ENCODE results near the gene SMIM20. TPM values are rescaled to one million over a fixed set of nuclear protein-coding genes. Genes with fewer than 3 reads are reported as not detected.

The SMIM20 gene
- total RNA-seq, 4 donors from 2014 or later = 26.5 to 44.2 (median 34.8) TPM

GRCh38 chr4:25929298-25929686 lies 15.3 kb downstream of the SMIM20 start:
- ATAC-seq = no peak
- Histone ChIP-seq H3K27me3 (no peaks in the 10 kb centered on the region), H3K4me3 (no peak overlapping the region), H3K36me3 (no peaks in the 10 kb centered on the region), H3K9me3 (no peaks in the 10 kb centered on the region), H3K4me1 (peaks cover 0 to 18% (median 0%) of the 10 kb centered on the region in 3 donors), H3K27ac (peak overlapping the region in 2 of 4 donors; percentile 6 to 60)
- TF ChIP-seq EP300 (IDR thresholded peaks at IDR 0.05) (no peak), POLR2A (IDR thresholded peaks at IDR 0.05) (no peak), POLR2AphosphoS5 (IDR thresholded peaks at IDR 0.05) (no peak), CTCF (IDR thresholded peaks at IDR 0.05) (no peak)
- WGBS, 2 donors (ENCODE audit: low coverage in 1 of 2) = 73 to 86% methylated on average over 6 to 7 of the region's 7 CpGs

GRCh38 chr4:25930731-25931354 lies 16.8 kb downstream of the SMIM20 start:
- Histone ChIP-seq H3K27ac (no peak overlapping the region), H3K27me3 (no peaks in the 10 kb centered on the region), H3K9me3 (no peaks in the 10 kb centered on the region), H3K4me1 (peaks cover 0 to 18% (median 0%) of the 10 kb centered on the region in 3 donors), H3K36me3 (no peaks in the 10 kb centered on the region), H3K4me3 (no peak overlapping the region)
- 63 to 79% methylated on average over 4 to 6 of the region's 6 CpGs for WGBS, 2 donors (ENCODE audit: low coverage in 1 of 2)
- ATAC-seq = no peak
- TF ChIP-seq EP300 (IDR thresholded peaks at IDR 0.05) (no peak), POLR2AphosphoS5 (IDR thresholded peaks at IDR 0.05) (no peak), POLR2A (IDR thresholded peaks at IDR 0.05) (no peak), CTCF (IDR thresholded peaks at IDR 0.05) (no peak)

GRCh38 chr4:25936696-25937095 lies 22.7 kb downstream of the SMIM20 start:
- Histone ChIP-seq H3K36me3 (no peaks in the 10 kb centered on the region), H3K9me3 (peaks cover 0 to 5% (median 0%) of the 10 kb centered on the region in 3 donors), H3K4me1 (no peaks in the 10 kb centered on the region), H3K4me3 (no peak overlapping the region), H3K27me3 (no peaks in the 10 kb centered on the region), H3K27ac (no peak overlapping the region)
- no peak for ATAC-seq
- 90 to 100% methylated on average over 1 of the region's 2 CpGs for WGBS, 2 donors (ENCODE audit: low coverage in 1 of 2)
- no peak for TF ChIP-seq POLR2AphosphoS5 (IDR thresholded peaks at IDR 0.05)
- TF ChIP-seq EP300 (IDR thresholded peaks at IDR 0.05) = no peak

- H3K36me3 ChIP-seq = no peaks in the 10 kb centered on the region
- no peak overlapping the region for H3K27ac ChIP-seq
- no peaks in the 10 kb centered on the region for H3K27me3 ChIP-seq
- peaks cover 0 to 5% (median 0%) of the 10 kb centered on the region in 3 donors for H3K9me3 ChIP-seq
- WGBS, 2 donors (ENCODE audit: low coverage in 1 of 2) = 50 to 64% methylated on average over 1 of the region's 1 CpG
- no peak for TF ChIP-seq EP300 (IDR thresholded peaks at IDR 0.05)
- TF ChIP-seq POLR2AphosphoS5 (IDR thresholded peaks at IDR 0.05) = no peak
- H3K4me1 ChIP-seq = no peaks in the 10 kb centered on the region
- no peak overlapping the region for H3K4me3 ChIP-seq
- no peak for ATAC-seq
These were observed 23.8 kb downstream of the SMIM20 start for GRCh38 chr4:25937801-25938200.

- Histone ChIP-seq H3K4me3 (no peak overlapping the region), H3K4me1 (no peaks in the 10 kb centered on the region), H3K27me3 (peaks cover 4% of the 10 kb centered on the region), H3K27ac (no peak overlapping the region), H3K9me3 (peaks cover 0 to 5% (median 0%) of the 10 kb centered on the region in 3 donors), H3K36me3 (no peaks in the 10 kb centered on the region)
- WGBS, 2 donors (ENCODE audit: low coverage in 1 of 2) = 47 to 81% methylated on average over 4 to 6 of the region's 6 CpGs
- TF ChIP-seq CTCF (IDR thresholded peaks at IDR 0.05) (no peak), EP300 (IDR thresholded peaks at IDR 0.05) (no peak), POLR2A (IDR thresholded peaks at IDR 0.05) (no peak), POLR2AphosphoS5 (IDR thresholded peaks at IDR 0.05) (no peak)
- ATAC-seq = no peak
These were observed 24.3 kb downstream of the SMIM20 start for GRCh38 chr4:25938366-25938765.

GRCh38 chr4:25938787-25939186 lies 24.8 kb downstream of the SMIM20 start:
- TF ChIP-seq EP300 (IDR thresholded peaks at IDR 0.05) (no peak), CTCF (IDR thresholded peaks at IDR 0.05) (no peak)
- Histone ChIP-seq H3K4me3 (no peak overlapping the region), H3K4me1 (no peaks in the 10 kb centered on the region), H3K27ac (no peak overlapping the region), H3K36me3 (no peaks in the 10 kb centered on the region), H3K9me3 (peaks cover 0 to 5% (median 0%) of the 10 kb centered on the region in 3 donors), H3K27me3 (peaks cover 5% of the 10 kb centered on the region)
- ATAC-seq = peak; percentile 57
- WGBS, 2 donors (ENCODE audit: low coverage in 1 of 2) = 39 to 78% methylated on average over 1 to 3 of the region's 3 CpGs

Data from gastroesophageal sphincter (tissue), 4 donors.